Astrocyte of the cerebellum (primary cell): ENCODE results near the gene KRTAP10-6.
"Not testable (repeated sequence)": the region's sequence is repeated elsewhere in the genome, so short reads cannot be mapped to it uniquely, and the experiment has no call there.

ENCODE experiments used
- DNase-seq: peaks from one replicate; pipeline ENCODE4 v3.0.0-alpha.2; 2011; ENCODE audit warnings: low read depth
- H3K4me3 ChIP-seq: 2 replicates; pipeline ENCODE4 v1.5.1; 2011; ENCODE audit warnings: mild to moderate bottlenecking, low read depth, low read length, moderate library complexity
- in situ Hi-C: cut with HindIII; loops from 2 replicates; pipeline ENCODE4 v1.10.0; 2017; ENCODE audit warnings: low sequenced_read_pairs
- TF ChIP-seq, protein P1 (sequence below): IDR thresholded peaks from 2 replicates; pipeline ENCODE4 v1.5.1; 2012; ENCODE audit warnings: low read length, low read depth, moderate library complexity, mild to moderate bottlenecking; ENCODE audit errors: missing control alignments

The KRTAP10-6 gene

DNA sequence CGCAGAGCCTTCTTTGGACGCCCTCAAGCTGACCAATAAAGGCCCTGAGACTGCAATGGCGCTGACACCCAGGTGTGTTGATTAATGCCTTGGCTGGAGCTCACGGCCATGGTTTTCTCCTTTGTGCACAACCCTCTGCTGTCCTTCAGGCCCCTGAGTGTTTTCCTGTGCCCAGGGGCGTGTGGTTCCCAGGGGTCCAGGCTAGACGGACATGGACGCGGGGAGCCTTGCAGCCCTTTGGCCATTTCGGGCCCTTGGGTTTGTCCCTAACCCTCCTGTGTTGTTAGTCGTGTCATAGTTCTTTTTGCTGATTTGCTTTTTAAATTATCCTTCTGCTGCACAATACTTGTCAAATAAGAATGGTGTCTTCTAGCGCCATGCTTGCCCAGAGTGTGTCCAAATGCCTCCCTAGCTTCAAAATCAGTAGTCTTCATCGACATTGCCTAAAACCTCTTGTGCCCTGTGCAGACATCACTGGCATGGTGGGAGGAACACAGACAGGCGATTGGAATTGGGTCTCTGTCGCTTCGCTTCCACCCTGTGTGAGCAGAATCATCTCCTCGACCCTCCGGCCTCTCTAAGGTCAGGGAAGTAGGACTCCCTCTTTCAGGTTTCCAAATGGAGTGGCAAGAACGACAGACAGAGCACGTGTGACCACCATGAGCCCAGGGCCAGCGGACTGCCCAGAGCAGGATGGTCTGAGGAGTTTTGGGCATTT, 16.8 kb downstream of the KRTAP10-6 start:
- DNase-seq, result no peak
- in situ Hi-C loops, result no loop called here
- TF ChIP-seq, protein P1, sequence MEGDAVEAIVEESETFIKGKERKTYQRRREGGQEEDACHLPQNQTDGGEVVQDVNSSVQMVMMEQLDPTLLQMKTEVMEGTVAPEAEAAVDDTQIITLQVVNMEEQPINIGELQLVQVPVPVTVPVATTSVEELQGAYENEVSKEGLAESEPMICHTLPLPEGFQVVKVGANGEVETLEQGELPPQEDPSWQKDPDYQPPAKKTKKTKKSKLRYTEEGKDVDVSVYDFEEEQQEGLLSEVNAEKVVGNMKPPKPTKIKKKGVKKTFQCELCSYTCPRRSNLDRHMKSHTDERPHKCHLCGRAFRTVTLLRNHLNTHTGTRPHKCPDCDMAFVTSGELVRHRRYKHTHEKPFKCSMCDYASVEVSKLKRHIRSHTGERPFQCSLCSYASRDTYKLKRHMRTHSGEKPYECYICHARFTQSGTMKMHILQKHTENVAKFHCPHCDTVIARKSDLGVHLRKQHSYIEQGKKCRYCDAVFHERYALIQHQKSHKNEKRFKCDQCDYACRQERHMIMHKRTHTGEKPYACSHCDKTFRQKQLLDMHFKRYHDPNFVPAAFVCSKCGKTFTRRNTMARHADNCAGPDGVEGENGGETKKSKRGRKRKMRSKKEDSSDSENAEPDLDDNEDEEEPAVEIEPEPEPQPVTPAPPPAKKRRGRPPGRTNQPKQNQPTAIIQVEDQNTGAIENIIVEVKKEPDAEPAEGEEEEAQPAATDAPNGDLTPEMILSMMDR, result no peak
- H3K4me3 ChIP-seq, result no peak overlapping the region

DNA sequence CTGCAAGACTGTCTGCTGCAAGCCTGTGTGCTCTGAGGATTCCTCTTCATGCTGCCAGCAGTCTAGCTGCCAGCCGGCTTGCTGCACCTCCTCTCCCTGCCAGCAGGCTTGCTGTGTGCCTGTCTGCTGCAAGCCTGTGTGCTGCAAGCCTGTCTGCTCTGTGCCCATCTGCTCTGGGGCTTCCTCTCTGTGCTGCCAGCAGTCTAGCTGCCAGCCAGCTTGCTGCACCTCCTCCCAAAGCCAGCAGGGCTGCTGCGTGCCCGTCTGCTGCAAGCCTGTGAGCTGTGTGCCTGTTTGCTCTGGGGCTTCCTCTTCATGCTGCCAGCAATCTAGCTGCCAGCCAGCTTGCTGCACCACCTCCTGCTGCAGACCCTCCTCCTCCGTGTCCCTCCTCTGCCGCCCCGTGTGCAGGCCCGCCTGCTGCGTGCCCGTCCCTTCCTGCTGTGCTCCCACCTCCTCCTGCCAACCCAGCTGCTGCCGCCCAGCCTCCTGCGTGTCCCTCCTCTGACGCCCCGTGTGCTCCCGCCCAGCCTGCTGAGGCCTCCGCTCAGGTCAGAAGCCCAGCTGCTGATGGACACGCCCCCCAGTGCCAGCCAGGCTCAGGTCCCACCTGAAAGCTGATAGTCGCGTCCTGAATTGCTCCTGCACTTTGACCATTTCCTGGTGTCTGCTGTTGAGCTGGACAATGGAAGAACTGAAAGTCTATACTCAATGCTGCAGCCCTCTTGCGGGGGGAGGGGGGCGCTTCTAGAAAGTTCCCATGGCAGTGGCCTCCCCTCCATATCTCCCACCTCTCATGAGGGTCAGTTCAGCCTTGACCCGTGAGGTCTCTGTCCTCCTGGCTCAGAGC, 17.6 kb downstream of the KRTAP10-6 start:
- no peak for DNase-seq
- in situ Hi-C loops, result no loop called here
- H3K4me3 ChIP-seq, result no peak overlapping the region
- TF ChIP-seq, protein P1, result no peak

DNA sequence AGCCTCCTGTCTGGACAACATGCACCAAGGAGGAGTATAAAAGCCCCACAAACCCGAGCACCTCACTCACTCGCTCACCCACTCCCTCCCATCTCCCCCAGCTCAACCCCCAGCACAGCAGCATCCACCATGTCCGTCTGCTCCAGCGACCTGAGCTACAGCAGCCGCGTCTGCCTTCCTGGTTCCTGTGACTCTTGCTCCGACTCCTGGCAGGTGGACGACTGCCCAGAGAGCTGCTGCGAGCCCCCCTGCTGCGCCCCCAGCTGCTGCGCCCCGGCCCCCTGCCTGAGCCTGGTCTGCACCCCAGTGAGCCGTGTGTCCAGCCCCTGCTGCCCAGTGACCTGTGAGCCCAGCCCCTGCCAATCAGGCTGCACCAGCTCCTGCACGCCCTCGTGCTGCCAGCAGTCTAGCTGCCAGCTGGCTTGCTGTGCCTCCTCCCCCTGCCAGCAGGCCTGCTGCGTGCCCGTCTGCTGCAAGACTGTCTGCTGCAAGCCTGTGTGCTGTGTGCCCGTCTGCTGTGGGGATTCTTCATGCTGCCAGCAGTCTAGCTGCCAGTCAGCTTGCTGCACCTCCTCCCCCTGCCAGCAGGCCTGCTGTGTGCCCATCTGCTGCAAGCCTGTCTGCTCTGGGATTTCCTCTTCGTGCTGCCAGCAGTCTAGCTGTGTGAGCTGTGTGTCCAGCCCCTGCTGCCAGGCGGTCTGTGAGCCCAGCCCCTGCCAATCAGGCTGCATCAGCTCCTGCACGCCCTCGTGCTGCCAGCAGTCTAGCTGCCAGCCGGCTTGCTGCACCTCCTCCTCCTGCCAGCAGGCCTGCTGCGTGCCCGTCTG, 18.5 kb downstream of the KRTAP10-6 start, which contains the start of gene KRTAP10-4:
TSS of gene KRTAP10-4 (plus strand) at position 100 of the 827 bp plus-strand sequence. CDS start at position 130, 30 bp downstream.
- H3K4me3 ChIP-seq, in situ Hi-C loops, DNase-seq: not testable (repeated sequence)

DNA sequence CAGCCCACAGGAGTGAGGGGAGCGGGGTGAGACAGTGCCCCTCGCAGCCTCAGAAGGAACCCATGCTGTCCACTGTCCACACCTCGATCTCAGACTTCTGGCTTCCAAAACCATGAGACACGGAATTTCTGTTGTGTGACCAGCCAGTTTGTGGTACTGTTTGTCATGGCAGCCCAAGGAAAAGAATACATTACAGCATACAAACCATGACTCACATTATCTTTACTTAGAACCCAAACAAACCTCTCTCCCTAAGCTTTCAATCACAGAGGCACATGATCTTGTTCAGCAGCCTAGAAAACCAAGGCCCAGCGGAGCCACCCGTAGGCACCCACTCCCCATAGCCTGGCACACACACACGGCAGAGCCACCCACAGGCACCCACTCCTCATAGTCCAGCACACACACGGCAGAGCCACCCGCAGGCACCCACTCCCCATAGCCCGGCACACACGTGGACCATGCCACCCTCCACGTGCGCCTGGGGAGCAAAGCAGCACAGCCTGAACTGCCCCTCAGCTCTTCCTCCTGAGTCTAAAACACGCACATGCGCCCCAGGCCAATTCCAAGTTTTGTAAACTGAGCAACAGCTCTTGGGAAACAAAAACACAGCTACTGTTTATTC, 19.2 kb downstream of the KRTAP10-6 start:
- no peak for DNase-seq
- TF ChIP-seq, protein P1, result no peak
- in situ Hi-C loops, result no loop called here
- no peak overlapping the region for H3K4me3 ChIP-seq

DNA sequence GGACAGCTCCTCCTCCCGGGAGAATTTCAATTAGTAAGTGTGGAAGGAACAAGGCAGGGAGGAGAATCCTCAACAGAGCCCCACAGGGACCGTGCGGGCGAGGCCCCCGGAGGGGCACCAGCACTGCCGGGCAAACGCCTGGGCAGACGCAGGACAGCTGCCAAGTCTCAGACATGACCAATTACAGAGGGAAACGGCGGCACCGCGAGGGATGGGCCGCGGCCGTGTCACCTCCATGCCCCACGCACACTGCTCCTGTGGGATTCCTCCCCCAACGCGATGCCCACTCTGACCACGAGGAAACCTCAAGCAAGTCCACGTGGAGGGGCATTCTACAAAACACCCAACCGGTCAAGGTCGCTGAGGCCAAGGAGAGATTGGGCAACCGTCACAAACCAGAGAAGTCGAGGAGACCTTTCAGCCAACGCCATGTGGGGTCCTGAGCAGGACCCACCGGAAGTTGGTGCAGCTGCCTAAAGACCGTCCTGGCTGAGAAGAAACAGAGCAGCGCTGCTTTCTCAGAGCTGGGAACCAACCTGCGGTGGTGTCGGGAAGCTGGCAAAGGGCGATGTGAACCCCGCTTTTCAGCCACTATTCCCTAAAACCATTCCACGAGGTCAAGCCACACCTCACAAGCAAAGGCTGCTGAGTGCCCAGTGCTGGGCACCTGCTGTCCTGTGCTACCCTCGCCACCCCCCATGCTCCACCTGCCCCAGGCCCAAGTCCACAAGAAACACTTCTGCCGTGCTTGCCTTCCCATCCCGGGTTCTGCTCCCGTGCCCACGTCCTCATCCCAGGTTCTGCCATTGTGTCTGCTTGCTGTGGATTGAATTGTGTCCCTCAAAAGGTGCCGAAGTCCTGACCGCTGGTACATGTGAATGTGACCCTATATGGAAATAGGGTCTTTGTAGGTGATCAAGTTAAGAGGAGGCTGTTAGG, 20.2 kb downstream of the KRTAP10-6 start:
- H3K4me3 ChIP-seq, result no peak overlapping the region
- TF ChIP-seq, protein P1, result no peak
- in situ Hi-C loops, result no loop called here

DNA sequence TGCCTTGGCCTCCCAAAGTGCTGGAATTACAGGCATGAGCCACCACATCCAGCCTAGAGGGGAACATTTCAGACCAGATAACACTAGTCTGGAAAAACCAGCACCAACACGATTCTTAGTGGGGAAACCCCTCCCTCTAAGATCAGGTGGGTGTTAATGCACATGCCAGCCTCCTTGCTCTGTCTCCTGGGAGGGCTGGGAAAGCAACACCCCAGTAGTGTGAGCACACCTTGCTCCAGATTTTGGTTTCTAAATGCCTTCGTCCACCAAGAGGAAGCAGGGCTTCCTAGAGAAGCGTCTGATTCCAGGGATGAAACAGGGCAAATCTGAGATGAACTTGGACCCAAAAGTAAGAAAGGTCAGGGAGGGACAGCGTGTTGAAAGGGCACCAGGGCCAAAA, 21.0 kb downstream of the KRTAP10-6 start:
- in situ Hi-C loops, result no loop called here
- no peak overlapping the region for H3K4me3 ChIP-seq
- TF ChIP-seq, protein P1, result no peak
- DNase-seq, result no peak

More for the DNA sequence above, 20.2 kb downstream of the KRTAP10-6 start:
- no peak for DNase-seq
